Endothelial cell of umbilical vein (primary cell): ENCODE measurements around the gene IL17F. TPM values are rescaled to one million over a fixed set of nuclear protein-coding genes. Genes with fewer than 3 reads are reported as not detected.

ENCODE experiments used
- BruUV-seq: library from RNA; stranded (reverse); fragments of 400-500 nt; replicated peaks from 2 replicates; lab custom pipeline; 2021; lab: Mats Ljungman, UMichigan
- CTCF ChIA-PET: fragments of 300-600, 350-600 bp; sonication (Branson Sonifier 250); formaldehyde crosslinking; loops from one replicate; lab custom pipeline; 2021; ENCODE audit warnings: antibody characterized with exemption, inconsistent platforms; lab: Charles Lee
- POLR2A ChIA-PET: fragments of 300-600, 350-600 bp; sonication (Branson Sonifier 250); formaldehyde crosslinking; loops from one replicate; lab custom pipeline; 2021; ENCODE audit warnings: antibody characterized with exemption, inconsistent platforms; lab: Charles Lee
- DNase-seq: peaks from one replicate; pipeline ENCODE4 v3.0.0-alpha.2; 2011; ENCODE audit warnings: low read depth, low spot score
- FAIRE-seq: peaks from 2 replicates; lab custom pipeline; 2011; peaks lifted over from hg19 to GRCh38; lab: Jason Lieb, UNC
- H2AFZ ChIP-seq: 2 replicates; pipeline ENCODE4 v1.6.0; 2012; ENCODE audit warnings: low read depth, low read length, control low read depth, inconsistent platforms
- H3K27ac ChIP-seq: 2 replicates; pipeline ENCODE4 v1.5.1; 2011; ENCODE audit warnings: low read depth, mild to moderate bottlenecking, control low read depth, low read length, moderate library complexity; ENCODE audit not compliant: insufficient read depth
- H3K27me3 ChIP-seq, 2 experiments: 2 replicates each; pipeline versions ENCODE4 v1.6.0 to v1.6.1; 2011; ENCODE audit warnings: low read length in 2 of 2, mixed read lengths in 1 of 2; ENCODE audit not compliant: control insufficient read depth in 2 of 2, insufficient read depth in 2 of 2
- H3K36me3 ChIP-seq, 2 experiments: 2 replicates in 1 of 2; 3 replicates in 1 of 2; pipeline ENCODE4 v1.5.1; 2011; ENCODE audit warnings: low read length in 2 of 2, mild to moderate bottlenecking in 1 of 2, moderate library complexity in 1 of 2; ENCODE audit not compliant: control insufficient read depth in 2 of 2, insufficient read depth in 2 of 2; ENCODE audit errors: extremely low read depth in 1 of 2
- H3K4me1 ChIP-seq: 3 replicates; pipeline ENCODE4 v1.5.1; 2011; ENCODE audit warnings: mild to moderate bottlenecking, low read length; ENCODE audit not compliant: control insufficient read depth, insufficient read depth; ENCODE audit errors: extremely low read depth
- H3K4me2 ChIP-seq: 2 replicates; pipeline ENCODE4 v1.6.1; 2011; ENCODE audit warnings: low read length, control low read depth, mixed read lengths; ENCODE audit not compliant: insufficient read depth
- H3K4me3 ChIP-seq, 3 experiments: fragments of 200-600 bp in 1 of 3; sonication (generic), shearing (Covaris generic) in 1 of 3; replicated peaks in 1 of 3; 2 replicates each; pipeline ENCODE4 v1.5.1; 2011 to 2016; ENCODE audit warnings: control low read depth in 3 of 3, low read length in 3 of 3, mild to moderate bottlenecking in 2 of 3, inconsistent platforms in 1 of 3, low read depth in 1 of 3, moderate library complexity in 1 of 3; ENCODE audit not compliant: insufficient read depth in 1 of 3
- H3K79me2 ChIP-seq: 2 replicates; pipeline ENCODE4 v1.6.0; 2012; ENCODE audit warnings: low read length, inconsistent platforms; ENCODE audit not compliant: control insufficient read depth, insufficient read depth
- H3K9ac ChIP-seq: replicated peaks from 2 replicates; pipeline ENCODE3; 2011; ENCODE audit warnings: low read length, control low read depth; ENCODE audit not compliant: insufficient read depth; ENCODE audit errors: extremely low read depth
- H3K9me1 ChIP-seq: replicated peaks from 3 replicates; pipeline ENCODE4 v1.6.0; 2011; ENCODE audit warnings: mild to moderate bottlenecking, low read length; ENCODE audit not compliant: control insufficient read depth, insufficient read depth; ENCODE audit errors: extremely low read depth
- H3K9me3 ChIP-seq: replicated peaks from 2 replicates; pipeline ENCODE4 v1.5.1; 2012; ENCODE audit warnings: low read length, inconsistent platforms; ENCODE audit not compliant: control insufficient read depth, insufficient read depth
- H4K20me1 ChIP-seq: replicated peaks from 2 replicates; pipeline ENCODE3; 2011; ENCODE audit warnings: mild to moderate bottlenecking, low read length; ENCODE audit not compliant: control insufficient read depth, insufficient read depth; ENCODE audit errors: extremely low read depth
- CTCF ChIP-seq, 2 donors: IDR thresholded peaks; 1 replicate in 1 of 2; 2 replicates in 1 of 2; pipeline ENCODE4 v1.5.1; 2011; ENCODE audit warnings: low read length in 2 of 2, mild to moderate bottlenecking in 2 of 2, moderate library complexity in 2 of 2, control low read depth in 1 of 2, inconsistent platforms in 1 of 2, low read depth in 1 of 2; ENCODE audit not compliant: insufficient read depth in 1 of 2; ENCODE audit errors: extremely low read depth in 1 of 2
- EZH2 ChIP-seq: IDR thresholded peaks from 2 replicates; pipeline ENCODE4 v1.6.1; 2012; ENCODE audit warnings: borderline replicate concordance, low read depth, mild to moderate bottlenecking, moderate library complexity, low read length, inconsistent platforms; ENCODE audit not compliant: severe bottlenecking
- FOS ChIP-seq: IDR thresholded peaks from 2 replicates; pipeline ENCODE4 v1.6.1; 2011; ENCODE audit warnings: mild to moderate bottlenecking, low read length, moderate library complexity, borderline replicate concordance; ENCODE audit not compliant: insufficient read depth
- GATA2 ChIP-seq: IDR thresholded peaks from 2 replicates; pipeline ENCODE4 v1.7.0; 2011; ENCODE audit warnings: low read depth, mild to moderate bottlenecking, moderate library complexity, mixed read lengths, low read length; ENCODE audit not compliant: insufficient read length, insufficient read depth
- JUN ChIP-seq: IDR thresholded peaks from 2 replicates; pipeline ENCODE4 v1.6.1; 2011; ENCODE audit warnings: borderline replicate concordance, low read depth; ENCODE audit not compliant: insufficient read length, insufficient read depth
- MAX ChIP-seq: IDR thresholded peaks from 2 replicates; pipeline ENCODE4 v1.6.1; 2011; ENCODE audit not compliant: insufficient read depth, insufficient read length
- MYC ChIP-seq: IDR thresholded peaks from one replicate; pipeline ENCODE4 v1.6.1; 2011; ENCODE audit warnings: mild to moderate bottlenecking, low read depth, low read length
- POLR2A ChIP-seq: IDR thresholded peaks from 2 replicates; pipeline ENCODE4 v1.6.1; 2012; ENCODE audit warnings: low read depth, mild to moderate bottlenecking, control low read depth, low read length
- POLR2AphosphoS5 ChIP-seq: IDR thresholded peaks from 2 replicates; pipeline ENCODE4 v1.6.1; 2012; ENCODE audit warnings: low read depth, mild to moderate bottlenecking, control low read depth, low read length, moderate library complexity; ENCODE audit not compliant: insufficient read depth
- dilution Hi-C: fragments of 300-500 bp; cut with MboI; formaldehyde crosslinking; loops from one replicate; pipeline ENCODE4 v1.15.0; 2019; ENCODE audit warnings: low sequenced_read_pairs; ENCODE audit not compliant: extremely low pct_ligation_motif_present
- intact Hi-C: fragments of 100-400 bp; cut with micrococcal nuclease; formaldehyde crosslinking; loops from one replicate; pipeline ENCODE4 v1.10.0; 2022
- polyA plus RNA-seq, 4 experiments: library from polyadenylated mRNA; depleted of rRNA in 3 of 4; stranded (reverse) in 3 of 4; unstranded in 1 of 4; fragments of >200 nt; gene quantifications; 2 replicates each; pipeline versions ENCODE4 v1.2.1 to v1.2.3, GENCODE V29; 2011 to 2012; ENCODE audit warnings: missing spikeins in 1 of 4
- total RNA-seq: library from RNA; stranded (reverse); gene quantifications from 2 replicates; pipeline ENCODE4 v1.2.3, GENCODE V29; 2021

The IL17F gene
- total and polyA plus RNA-seq, 2 donors (not counting 3 experiments of a cell fraction or from before 2014, with no cell fraction given) = not detected

GRCh38 chr6:52276130-52276529, 31.8 kb upstream of the IL17F start:
- no peaks in the 10 kb centered on the region for H3K27me3 ChIP-seq
- no peak overlapping the region for H3K4me2 ChIP-seq
- H3K36me3 ChIP-seq = peaks cover 14 to 15% of the 10 kb centered on the region in 2 experiments
- no peak overlapping the region for H3K4me3 ChIP-seq
- H3K9ac ChIP-seq = no peak overlapping the region
- intact Hi-C loops (no loop called here), dilution Hi-C loops (loop anchor here (25.0 kb wide), 1 partner anchor 111 kb away; no protein-coding TSS in a partner anchor)
- DNase-seq (no peak), FAIRE-seq (no peak)
- no peaks in the 10 kb centered on the region for H3K9me3 ChIP-seq
- H3K4me1 ChIP-seq = peaks cover 23% of the 10 kb centered on the region
- TF ChIP-seq CTCF (IDR thresholded peaks at IDR 0.05; ENCODE audit: extremely low read depth in 1 of 2, insufficient read depth in 1 of 2, low read depth in 1 of 2, low read length in 2 of 2) = no peak
- TF ChIP-seq EZH2 = no peak
- no peak for TF ChIP-seq GATA2
- TF ChIP-seq JUN = no peak
- no peak for TF ChIP-seq POLR2AphosphoS5
- TF ChIP-seq MAX = no peak
- no peak for TF ChIP-seq FOS
- TF ChIP-seq POLR2A = no peak
- TF ChIP-seq MYC = no peak
- no peak overlapping the region for H2AFZ ChIP-seq
- POLR2A ChIA-PET = no interaction called here
- BruUV-seq = no TSS peak
- H3K79me2 ChIP-seq = peaks cover 10% of the 10 kb centered on the region
- no peak overlapping the region for H3K27ac ChIP-seq
- CTCF ChIA-PET = interaction anchor here (1.2 kb wide), 1 partner anchor 124 kb away, joined by 3 read pairs; no protein-coding TSS in a partner anchor
- H3K9me1 ChIP-seq = no peaks in the 10 kb centered on the region
- H4K20me1 ChIP-seq = no peaks in the 10 kb centered on the region
